GM18868 (cell line): Measurements from ENCODE around the gene GPR62.

Experiments used
- ATAC-seq: cut with Tn5 transposase; IDR thresholded peaks from one replicate; pipeline ENCODE4 v1.9.1; 2021; ENCODE audit warnings: mild to moderate bottlenecking, moderate library complexity; ENCODE audit not compliant: unreplicated experiment

Gene GPR62

DNA sequence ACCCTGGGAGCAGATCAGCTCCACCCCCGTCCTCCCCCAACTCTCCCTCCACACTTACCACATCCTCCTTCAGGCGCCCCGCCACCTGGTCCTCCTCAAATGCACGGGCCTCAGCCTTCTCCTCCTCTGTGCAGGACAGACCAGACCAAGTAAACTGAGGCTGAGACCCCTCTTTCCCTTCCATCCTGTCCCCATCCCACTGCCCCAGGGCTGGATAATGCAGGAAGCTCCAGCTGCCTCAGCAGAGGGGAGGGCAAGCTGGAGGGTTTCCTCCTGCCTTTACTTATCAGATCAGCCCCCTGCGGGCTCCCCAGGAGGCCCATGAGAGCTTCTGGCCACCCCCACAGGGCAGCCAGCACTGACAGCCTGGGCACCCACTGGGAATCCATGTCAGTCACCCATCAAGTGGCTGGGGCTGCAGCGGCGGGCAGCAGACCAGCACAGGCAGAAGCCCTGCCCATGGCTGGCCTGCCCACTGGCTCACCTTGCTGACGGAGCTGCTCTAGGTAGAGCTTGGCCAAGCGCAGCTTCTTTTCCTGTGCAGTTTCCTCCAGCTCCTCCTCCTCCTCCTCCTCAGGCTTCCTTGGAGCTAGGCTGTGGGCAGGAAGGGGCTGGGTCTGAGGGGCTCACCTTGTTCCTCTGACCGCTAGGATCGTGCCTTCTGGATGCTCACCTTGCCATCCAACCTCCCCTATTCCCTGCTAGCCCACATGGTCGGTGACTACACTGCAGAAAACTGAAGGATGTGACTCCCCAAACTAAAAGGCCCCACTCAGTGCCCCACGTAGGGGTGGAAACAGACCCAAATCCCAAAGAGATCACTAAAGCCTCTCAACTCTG is 17.4 kb upstream of the GPR62 start:
- no peak for ATAC-seq

DNA sequence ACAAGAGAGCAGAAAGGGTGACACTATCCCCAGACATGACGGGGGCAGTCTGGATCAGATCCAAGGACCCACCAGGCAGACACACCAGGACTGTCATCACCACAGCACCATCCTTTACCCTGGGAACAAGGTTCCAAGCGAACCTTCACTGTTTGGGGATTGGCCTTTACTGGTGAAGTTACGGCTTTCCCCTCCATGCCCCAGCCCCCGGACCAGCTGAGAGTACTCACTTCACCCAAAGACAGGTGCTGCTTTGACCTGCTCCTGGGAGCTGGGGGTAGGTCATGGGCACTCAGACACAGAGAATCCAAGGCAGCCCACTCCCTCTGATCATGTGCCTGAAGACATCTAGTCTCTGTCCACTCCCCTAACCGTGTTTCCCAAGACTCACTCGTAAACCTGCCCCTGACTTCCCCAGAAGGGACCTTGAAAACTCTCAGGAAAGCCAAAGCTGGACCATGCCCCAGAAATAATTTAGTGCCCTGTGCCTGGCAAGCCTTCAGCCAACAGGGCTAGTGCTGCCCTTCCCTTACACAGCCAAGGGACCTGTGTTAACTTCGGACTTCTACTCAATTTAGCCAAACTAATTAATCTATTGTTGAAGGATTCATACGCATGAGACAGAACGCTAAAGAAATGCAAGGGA is 16.3 kb upstream of the GPR62 start:
- no peak for ATAC-seq

DNA sequence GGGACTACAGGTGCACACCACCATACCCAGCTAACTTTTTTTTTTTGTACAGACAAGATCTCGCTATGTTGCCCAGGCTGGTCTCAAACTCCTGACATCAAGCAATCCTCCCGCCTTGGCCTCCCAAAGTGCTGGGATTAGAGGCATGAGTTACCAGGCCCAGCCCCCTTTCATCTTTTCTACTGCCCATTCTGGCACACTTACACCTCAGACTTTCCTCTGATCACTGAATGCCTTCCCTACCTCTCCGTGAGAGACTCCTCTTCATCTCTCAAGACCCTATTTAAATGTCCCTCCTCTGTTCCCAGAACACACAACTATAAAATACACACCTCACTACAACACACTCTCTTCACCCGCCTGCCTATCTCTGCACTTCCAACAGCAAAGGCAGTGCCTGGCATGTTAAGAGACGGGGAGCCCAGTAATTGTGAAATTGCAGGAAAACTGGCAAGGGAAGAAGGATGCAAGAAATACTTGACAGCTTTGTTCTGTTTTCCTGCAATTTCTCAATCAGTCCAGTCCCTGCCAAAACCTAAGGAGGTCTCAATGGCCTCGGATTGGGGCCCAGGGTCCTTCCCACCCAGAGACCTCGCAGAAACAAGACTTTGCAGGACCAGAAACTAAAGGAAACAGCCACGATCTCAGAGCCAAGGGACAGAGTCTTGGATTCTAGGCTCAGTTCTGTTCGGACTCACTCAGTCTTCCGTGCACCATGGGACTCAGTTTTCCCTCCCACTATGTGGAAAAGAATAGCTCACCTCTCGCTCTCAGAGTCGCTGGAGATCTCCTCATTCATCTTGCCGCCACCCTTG is 14.3 kb upstream of the GPR62 start:
- ATAC-seq, result no peak

DNA sequence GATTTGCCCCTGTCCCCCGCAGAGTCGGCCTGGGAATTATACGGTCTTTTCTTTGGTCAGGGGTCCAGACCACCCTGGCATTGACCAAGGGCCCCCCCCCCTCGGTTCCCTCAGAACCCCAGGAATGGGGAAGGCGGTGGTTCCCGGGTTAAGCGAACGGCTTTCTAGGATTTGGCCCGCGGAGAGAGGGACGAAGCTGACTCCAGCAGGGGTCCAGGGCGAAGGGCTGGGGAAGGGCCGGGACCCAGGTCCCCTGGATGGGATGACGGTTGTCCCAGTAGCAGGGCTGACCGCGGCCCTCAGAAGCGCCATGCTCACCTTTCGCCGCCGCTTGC is 13.8 kb upstream of the GPR62 start:
- ATAC-seq, result no peak

DNA sequence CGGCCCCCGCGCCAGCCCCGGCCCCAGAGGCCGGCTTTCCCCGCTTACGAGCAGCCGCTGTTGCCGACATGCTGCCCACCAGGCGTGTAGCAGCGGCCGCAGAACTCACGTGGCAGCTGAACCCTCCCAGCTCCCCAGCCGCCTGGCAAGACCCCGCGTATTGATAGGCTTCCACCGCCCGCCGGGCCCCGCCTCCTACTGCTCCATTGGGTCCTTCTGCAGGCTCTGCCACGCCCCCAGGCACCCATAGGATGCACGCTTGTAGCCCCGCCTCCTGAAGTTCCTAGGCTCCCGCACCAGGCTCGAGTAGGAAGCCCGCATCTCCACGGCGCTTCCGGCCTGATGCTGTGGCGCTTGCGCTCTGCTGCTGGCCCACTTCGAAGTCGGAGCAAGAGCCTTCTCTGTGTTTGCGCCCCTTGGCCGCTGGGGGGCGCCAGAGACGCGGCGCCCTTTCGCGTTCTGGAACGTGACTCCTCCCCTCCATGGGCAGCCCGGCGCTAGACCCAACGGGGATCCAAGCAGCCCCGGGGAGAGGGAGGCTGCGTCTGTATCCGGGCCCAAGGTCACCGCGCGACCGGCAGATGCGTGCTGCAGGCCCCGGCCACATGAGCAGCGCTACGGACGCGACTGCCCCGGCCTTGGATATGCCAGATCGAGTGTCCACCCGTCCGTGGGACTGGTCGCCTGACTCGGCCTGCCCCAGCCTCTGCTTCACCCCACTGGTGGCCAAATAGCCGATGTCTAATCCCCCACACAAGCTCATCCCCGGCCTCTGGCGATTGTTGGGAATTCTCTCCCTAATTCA is 13.2 kb upstream of the GPR62 start, which contains the start of the genes PARP3 and RRP9:
PARP3 (plus strand) TSS at position 566 of the 805 bp plus-strand sequence. CDS start 993 bp downstream, outside the sequence.
RRP9 (minus strand) TSS at position 107 of the 805 bp plus-strand sequence; CDS start at position 70, 37 bp downstream.
- ATAC-seq, result peak; percentile 93

DNA sequence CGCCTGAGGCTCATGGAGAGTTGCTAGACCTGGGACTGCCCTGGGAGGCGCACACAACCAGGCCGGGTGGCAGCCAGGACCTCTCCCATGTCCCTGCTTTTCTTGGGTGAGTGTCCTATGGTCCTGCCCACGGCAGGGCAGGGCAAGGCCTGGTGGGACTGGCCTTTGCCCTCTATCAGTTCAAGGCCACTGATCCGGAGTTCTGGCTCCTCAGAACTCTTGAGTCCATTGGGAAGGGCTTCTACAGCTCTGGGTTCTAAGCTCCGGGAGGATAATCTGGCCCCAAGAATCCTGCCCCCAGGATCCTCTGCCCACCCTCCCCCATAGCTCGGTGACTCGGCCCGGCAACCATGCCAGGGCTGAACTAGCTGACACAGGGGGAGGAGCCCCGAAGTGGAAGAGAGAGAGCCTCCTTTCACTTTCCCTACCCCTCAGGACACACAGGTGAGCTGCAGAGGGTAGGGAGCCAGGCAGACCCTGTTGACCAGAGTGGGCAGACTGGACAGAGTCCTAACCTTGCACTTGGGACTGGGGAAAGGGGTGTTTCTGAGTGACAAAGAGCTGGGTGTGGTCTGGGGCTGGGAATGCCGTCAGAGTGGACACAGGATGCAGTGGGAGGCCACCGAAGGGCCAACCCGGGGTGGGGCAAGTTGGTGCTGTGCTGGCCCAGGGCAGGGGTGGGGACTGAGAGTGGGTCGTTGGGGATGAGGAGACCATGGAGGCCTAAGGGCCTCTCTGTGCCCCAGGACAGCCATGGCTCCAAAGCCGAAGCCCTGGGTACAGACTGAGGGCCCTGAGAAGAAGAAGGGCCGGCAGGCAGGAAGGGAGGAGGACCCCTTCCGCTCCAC is 12.4 kb upstream of the GPR62 start:
- peak; percentile 36 for ATAC-seq

DNA sequence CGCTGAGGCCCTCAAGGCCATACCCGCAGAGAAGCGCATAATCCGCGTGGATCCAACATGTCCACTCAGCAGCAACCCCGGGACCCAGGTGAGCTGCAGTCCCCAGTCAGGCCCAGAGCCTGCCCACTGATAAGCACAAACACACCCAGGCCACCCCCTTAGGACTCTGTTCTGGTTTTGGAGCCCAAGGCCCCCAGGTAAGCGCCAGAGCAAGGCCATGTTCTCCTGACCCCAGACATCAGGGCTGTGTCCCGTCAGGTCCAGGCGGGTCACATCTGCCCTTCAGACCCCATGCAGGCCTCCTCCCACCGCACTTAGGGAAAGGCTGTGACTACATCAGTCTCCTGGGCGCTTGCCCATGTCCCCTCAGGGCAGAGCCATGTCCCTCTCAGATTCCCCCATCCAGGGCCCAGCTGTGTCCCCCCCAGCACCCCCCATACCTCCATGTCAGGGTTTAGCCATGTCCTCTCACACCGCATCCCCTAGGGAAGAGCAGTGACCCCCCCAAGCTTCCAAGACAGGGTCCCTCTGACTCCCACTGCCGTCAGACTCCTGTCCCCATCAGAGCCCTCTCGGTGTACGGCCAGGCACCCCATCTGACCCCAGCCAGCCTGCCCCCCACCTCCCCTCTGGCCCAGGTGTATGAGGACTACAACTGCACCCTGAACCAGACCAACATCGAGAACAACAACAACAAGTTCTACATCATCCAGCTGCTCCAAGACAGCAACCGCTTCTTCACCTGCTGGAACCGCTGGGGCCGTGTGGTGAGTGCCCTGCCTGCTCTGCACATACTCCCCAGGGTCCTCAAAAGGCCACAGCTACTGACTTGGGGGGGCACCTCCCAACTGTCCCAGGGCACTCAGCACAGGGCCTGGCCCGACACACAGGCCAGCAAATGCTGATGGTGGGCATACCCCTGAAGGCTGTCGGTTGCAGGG is 11.5 kb upstream of the GPR62 start:
- no peak for ATAC-seq

- no peak for ATAC-seq
Measured at GRCh38 chr3:51944451-51945021, 10.6 kb upstream of the GPR62 start.

GRCh38 chr3:51945031-51945840 is 9.9 kb upstream of the GPR62 start:
- no peak for ATAC-seq

DNA sequence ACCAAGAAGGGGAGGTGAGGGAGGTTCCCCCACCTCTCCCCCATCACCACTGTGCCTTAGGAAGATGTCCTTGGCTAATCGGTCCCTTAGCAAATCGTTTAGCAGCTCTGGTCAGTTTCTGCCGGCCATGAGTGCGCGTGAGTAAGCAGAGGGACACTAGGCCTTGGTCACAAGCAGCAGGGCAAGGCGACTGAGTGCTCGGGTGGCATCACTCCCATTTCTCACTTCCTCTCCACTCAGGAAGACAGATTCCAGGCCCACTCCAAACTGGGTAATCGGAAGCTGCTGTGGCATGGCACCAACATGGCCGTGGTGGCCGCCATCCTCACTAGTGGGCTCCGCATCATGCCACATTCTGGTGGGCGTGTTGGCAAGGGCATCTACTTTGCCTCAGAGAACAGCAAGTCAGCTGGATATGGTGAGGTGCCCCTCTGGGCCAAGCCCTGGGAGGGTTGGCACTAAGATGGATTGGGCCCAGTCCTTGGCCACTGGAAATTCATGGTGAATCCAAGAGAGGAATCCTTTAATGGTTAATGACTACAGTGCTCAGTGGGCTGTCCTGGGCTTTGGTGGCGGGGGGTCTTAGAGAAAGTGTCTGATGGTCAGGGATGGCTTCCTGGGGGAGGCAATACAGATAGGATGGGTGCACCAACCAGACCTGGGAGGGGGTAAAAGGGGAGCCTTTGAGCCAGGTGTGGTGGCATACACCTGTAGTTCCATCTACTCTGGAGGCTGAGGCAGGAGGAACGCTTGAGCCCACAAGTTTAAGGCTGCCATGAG is 9.1 kb upstream of the GPR62 start:
- no peak for ATAC-seq

DNA sequence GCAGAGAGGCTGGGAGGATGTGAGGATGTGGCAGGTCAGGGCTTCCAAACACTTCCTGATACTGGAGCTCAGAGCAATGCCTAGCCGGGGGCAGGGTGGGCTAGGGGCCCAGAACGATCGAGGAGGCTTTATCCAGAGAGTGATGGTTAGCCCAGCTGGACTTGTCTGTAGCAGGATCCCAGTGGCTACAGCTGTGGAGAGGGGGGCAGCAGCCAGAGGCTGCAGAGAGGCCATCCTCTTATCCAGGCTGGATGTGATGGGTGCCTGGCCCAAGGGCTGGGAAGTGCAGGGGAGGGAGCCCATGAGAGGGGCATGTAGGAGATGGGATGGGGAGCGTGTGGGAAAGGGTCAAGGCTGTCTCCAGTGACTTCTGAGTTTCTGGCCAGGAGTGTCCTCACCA is 8.4 kb upstream of the GPR62 start:
- ATAC-seq, result no peak

- no peak for ATAC-seq
Measured at GRCh38 chr3:51947215-51947900, 7.8 kb upstream of the GPR62 start.

DNA sequence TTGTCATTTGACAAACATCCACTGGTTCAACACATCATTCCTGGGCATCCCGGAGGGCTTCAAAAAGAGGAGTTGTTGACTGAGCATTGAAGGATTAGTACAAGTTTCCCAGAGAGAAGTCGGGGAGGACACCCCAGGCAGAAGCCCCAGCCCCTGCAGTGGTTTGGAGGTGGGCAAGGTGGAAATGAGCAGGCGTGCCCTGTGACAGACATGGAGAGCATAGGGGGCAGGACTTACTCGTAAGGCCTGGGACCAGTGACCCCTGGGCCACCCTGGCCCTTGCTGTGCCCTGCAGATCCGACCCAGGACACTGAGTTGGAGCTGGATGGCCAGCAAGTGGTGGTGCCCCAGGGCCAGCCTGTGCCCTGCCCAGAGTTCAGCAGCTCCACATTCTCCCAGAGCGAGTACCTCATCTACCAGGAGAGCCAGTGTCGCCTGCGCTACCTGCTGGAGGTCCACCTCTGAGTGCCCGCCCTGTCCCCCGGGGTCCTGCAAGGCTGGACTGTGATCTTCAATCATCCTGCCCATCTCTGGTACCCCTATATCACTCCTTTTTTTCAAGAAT is 7.1 kb upstream of the GPR62 start:
- ATAC-seq, result no peak

DNA sequence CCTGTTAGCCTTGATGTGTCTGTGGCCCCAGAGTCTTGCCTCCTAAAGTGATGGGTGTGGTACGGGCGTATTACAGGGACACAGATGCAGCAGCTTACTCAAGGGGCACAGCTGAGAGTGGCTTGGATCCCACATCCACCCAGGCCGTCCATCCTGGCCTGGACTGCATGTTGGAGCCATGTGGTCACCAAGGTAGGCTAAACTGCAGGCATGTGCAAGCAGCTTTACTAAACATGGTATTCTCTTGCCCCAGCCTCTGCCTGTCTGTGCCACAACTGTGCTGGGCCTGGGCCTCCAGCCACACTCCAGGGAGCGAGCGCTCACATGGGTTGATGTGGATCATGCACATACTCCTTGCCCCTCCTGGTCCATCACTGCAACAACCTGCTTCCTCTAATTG is 6.1 kb upstream of the GPR62 start:
- ATAC-seq, result no peak

DNA sequence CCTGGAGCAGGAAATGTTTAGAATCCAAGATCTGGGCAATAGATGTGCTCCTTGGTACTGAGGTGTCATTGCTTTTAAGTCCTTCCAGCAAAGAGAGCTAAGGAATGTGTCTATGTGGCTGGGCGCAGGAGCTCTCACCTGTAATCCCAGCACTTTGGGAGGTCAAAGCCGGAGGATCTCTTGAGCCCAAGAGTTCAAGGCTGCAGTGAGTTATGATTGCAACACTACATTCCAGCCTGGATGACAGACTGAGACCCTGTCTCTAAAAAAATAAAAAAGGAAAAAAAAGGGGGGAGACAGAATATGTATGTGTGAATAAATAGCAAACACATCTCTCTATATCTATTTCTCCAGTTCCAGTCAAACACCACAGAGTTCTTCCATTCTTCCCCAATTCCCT is 4.3 kb upstream of the GPR62 start:
- ATAC-seq, result no peak

DNA sequence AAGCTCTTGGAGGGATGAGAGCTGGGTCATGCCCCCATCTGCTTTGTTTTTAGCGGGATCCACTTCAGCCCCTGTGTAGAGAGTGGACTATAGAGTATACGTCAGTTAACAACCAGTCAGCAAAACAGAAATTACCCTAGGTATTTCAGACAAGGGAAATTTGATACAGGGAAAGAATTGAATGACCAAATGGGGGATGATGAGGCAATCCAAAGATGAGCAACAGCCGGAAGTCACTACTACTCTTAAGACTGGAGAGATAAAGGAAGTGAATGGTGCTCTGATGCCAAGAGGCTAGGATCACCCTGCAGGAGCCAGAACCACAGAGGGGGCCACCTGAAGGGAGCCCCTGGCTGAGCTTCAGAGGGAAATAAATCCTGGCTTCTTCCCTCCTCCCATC is 1.7 kb upstream of the GPR62 start:
- ATAC-seq, result no peak
